DND-41 (cell line): ENCODE data around the gene MAP6.

Source experiments
- ATAC-seq: fragments of 200-7000 bp; cut with Tn5 transposase; 3 replicates; pipeline ENCODE4 v1.9.1; 2021; ENCODE audit warnings: low read depth; ENCODE audit not compliant: insufficient read depth
- DNase-seq: peaks from one replicate; pipeline ENCODE4 v3.0.0-alpha.2; 2020
- H2AFZ ChIP-seq: 2 replicates; pipeline ENCODE4 v1.6.0; 2012; ENCODE audit warnings: low read depth, low read length
- H3K27ac ChIP-seq: 2 replicates; pipeline ENCODE4 v1.5.1; 2012; ENCODE audit warnings: low read length, inconsistent platforms
- H3K27me3 ChIP-seq: fragments of 200-600 bp; sonication (generic); 2 replicates; pipeline ENCODE4 v1.6.0; 2012; ENCODE audit warnings: low read length, mild to moderate bottlenecking, inconsistent platforms; ENCODE audit not compliant: insufficient read depth, poor library complexity
- H3K36me3 ChIP-seq: 2 replicates; pipeline ENCODE4 v1.5.1; 2012; ENCODE audit warnings: low read length, inconsistent platforms; ENCODE audit not compliant: insufficient read depth
- H3K4me1 ChIP-seq: 2 replicates; pipeline ENCODE4 v1.5.1; 2012; ENCODE audit warnings: mild to moderate bottlenecking, low read length; ENCODE audit not compliant: insufficient read depth
- H3K4me2 ChIP-seq: 2 replicates; pipeline ENCODE4 v1.6.0; 2012; ENCODE audit warnings: mild to moderate bottlenecking, moderate library complexity, low read length, inconsistent platforms; ENCODE audit not compliant: insufficient read depth
- H3K4me3 ChIP-seq, 2 experiments: fragments of 200-600 bp in 1 of 2; shearing (Covaris generic) in 1 of 2; 2 replicates each; pipeline ENCODE4 v1.5.1; 2012 to 2016; ENCODE audit warnings: inconsistent platforms in 2 of 2, low read length in 2 of 2, mild to moderate bottlenecking in 2 of 2, low read depth in 1 of 2, moderate library complexity in 1 of 2
- H3K79me2 ChIP-seq: 2 replicates; pipeline ENCODE4 v1.6.0; 2012; ENCODE audit warnings: low read length, inconsistent platforms; ENCODE audit not compliant: insufficient read depth
- H3K9ac ChIP-seq: 2 replicates; pipeline ENCODE4 v1.6.0; 2012; ENCODE audit warnings: low read depth, mild to moderate bottlenecking, inconsistent platforms, low read length, moderate library complexity
- H3K9me3 ChIP-seq: 2 replicates; pipeline ENCODE4 v1.5.1; 2012; ENCODE audit warnings: low read length, moderate library complexity, mild to moderate bottlenecking, inconsistent platforms; ENCODE audit not compliant: insufficient read depth, severe bottlenecking
- H4K20me1 ChIP-seq: 2 replicates; pipeline ENCODE4 v1.6.0; 2012; ENCODE audit warnings: low read length; ENCODE audit not compliant: insufficient read depth
- CTCF ChIP-seq: IDR thresholded peaks from 2 replicates; pipeline ENCODE4 v1.5.1; 2012; ENCODE audit warnings: borderline replicate concordance, low read length, moderate library complexity, mild to moderate bottlenecking; ENCODE audit not compliant: poor library complexity, severe bottlenecking; ENCODE audit errors: extremely low read depth
- EZH2 ChIP-seq: IDR thresholded peaks from 3 replicates; pipeline ENCODE4 v1.6.1; 2012; ENCODE audit warnings: borderline replicate concordance, low read depth, mild to moderate bottlenecking, moderate library complexity, low read length, inconsistent platforms; ENCODE audit not compliant: severe bottlenecking

MAP6 gene

DNA sequence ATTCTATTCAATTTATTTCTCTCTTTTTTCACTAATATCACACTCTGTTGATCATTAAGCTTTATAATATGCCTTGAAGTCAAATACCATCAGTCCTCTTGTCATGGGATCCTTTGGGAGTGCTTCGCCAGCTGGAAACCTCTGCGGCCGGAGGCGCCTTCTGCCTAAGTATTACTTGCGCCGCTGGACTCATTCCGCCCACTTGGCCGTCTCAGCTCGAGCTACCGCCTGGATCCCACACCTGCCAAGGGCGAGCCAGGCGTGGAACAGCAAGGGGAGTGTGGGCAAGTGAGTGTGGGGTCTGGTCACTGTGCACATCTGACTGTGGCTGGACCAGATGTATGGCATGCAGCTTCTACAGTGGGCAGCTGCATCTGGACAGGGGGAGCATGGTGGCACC lies 9.1 kb upstream of the MAP6 start:
- Histone ChIP-seq H3K9ac (no peak overlapping the region), H3K36me3 (no peaks in the 10 kb centered on the region), H3K79me2 (no peaks in the 10 kb centered on the region), H2AFZ (no peak overlapping the region), H3K4me1 (no peaks in the 10 kb centered on the region), H3K27ac (no peak overlapping the region), H3K9me3 (no peaks in the 10 kb centered on the region), H3K4me3 (no peak overlapping the region), H3K27me3 (no peaks in the 10 kb centered on the region), H3K4me2 (no peak overlapping the region), H4K20me1 (no peaks in the 10 kb centered on the region)
- ATAC-seq (no peak), DNase-seq (no peak)
- TF ChIP-seq CTCF (no peak), EZH2 (no peak)

- Histone ChIP-seq H3K4me2 (no peak overlapping the region), H3K27ac (no peak overlapping the region), H3K79me2 (no peaks in the 10 kb centered on the region), H3K4me1 (no peaks in the 10 kb centered on the region), H4K20me1 (no peaks in the 10 kb centered on the region), H2AFZ (no peak overlapping the region), H3K36me3 (no peaks in the 10 kb centered on the region), H3K9ac (no peak overlapping the region), H3K9me3 (no peaks in the 10 kb centered on the region), H3K27me3 (no peaks in the 10 kb centered on the region), H3K4me3 (no peak overlapping the region)
- DNase-seq (no peak), ATAC-seq (no peak)
- TF ChIP-seq EZH2 (no peak), CTCF (no peak)
Observed at GRCh38 chr11:75677275-75677674, 8.4 kb upstream of the MAP6 start.

GRCh38 chr11:75673977-75674582 lies 5.2 kb upstream of the MAP6 start:
- no peak overlapping the region for H3K4me3 ChIP-seq
- no peaks in the 10 kb centered on the region for H3K9me3 ChIP-seq
- no peak overlapping the region for H3K9ac ChIP-seq
- H3K4me2 ChIP-seq = no peak overlapping the region
- H3K27ac ChIP-seq = no peak overlapping the region
- H3K79me2 ChIP-seq = no peaks in the 10 kb centered on the region
- H4K20me1 ChIP-seq = no peaks in the 10 kb centered on the region
- peak; percentile 50; the same call in 2 of the 3 replicates for ATAC-seq
- TF ChIP-seq CTCF (no peak), EZH2 (no peak)
- H3K27me3 ChIP-seq = no peaks in the 10 kb centered on the region
- H3K36me3 ChIP-seq = no peaks in the 10 kb centered on the region
- H2AFZ ChIP-seq = no peak overlapping the region
- H3K4me1 ChIP-seq = no peaks in the 10 kb centered on the region
- peak; percentile 18 for DNase-seq
